B cell (primary cell): ENCODE results near the gene ZNF790. TPM values are rescaled to one million over a fixed set of nuclear protein-coding genes. Genes with fewer than 3 reads are reported as not detected.
A peak's percentile ranks its signal among the peaks of the same experiment; 100 is the strongest.

Experiments
- ATAC-seq: fragments of 200-7000 bp; cut with Tn5 transposase; one replicate; pipeline ENCODE4 v1.10.0; 2021; ENCODE audit warnings: low read depth, mild to moderate bottlenecking, moderate number of reproducible peaks, moderate library complexity
- CTCF ChIA-PET: fragments of 350-600 bp; sonication (Branson Sonifier 250); formaldehyde crosslinking; loops from one replicate; lab custom pipeline; 2021; ENCODE audit warnings: antibody characterized with exemption, inconsistent platforms; lab: Charles Lee
- POLR2A ChIA-PET: fragments of 350-600 bp; sonication (Branson Sonifier 250); formaldehyde crosslinking; loops from one replicate; lab custom pipeline; 2021; ENCODE audit warnings: antibody characterized with exemption; lab: Charles Lee
- DNase-seq: peaks from one replicate; pipeline ENCODE4 v3.0.0; 2013
- H2AFZ ChIP-seq: 2 replicates; pipeline ENCODE4 v1.6.1; 2012; ENCODE audit warnings: mild to moderate bottlenecking, low read depth, low read length; ENCODE audit not compliant: insufficient read depth, poor library complexity, severe bottlenecking
- H3K27ac ChIP-seq, 2 donors: 1 replicate in 1 of 2; 2 replicates in 1 of 2; pipeline ENCODE4 v1.5.1; 2012 to 2013; ENCODE audit warnings: low read length in 2 of 2, mild to moderate bottlenecking in 2 of 2, moderate library complexity in 1 of 2
- H3K27me3 ChIP-seq, 4 experiments: fragments of 200-600 bp in 1 of 4; sonication (generic) in 1 of 4; replicated peaks in 1 of 4; 1 replicate in 2 of 4; 2 replicates in 2 of 4; pipeline versions ENCODE4 v1.6.1 to v1.7.0; 2013 to 2016; ENCODE audit warnings: low read length in 3 of 4, mild to moderate bottlenecking in 2 of 4, mixed read lengths in 1 of 4, moderate library complexity in 1 of 4; ENCODE audit not compliant: insufficient read depth in 4 of 4, control insufficient read depth in 3 of 4; ENCODE audit errors: control extremely low read depth in 1 of 4
- H3K36me3 ChIP-seq, 2 experiments: replicated peaks in 1 of 2; 1 replicate in 1 of 2; 2 replicates in 1 of 2; pipeline versions ENCODE4 v1.6.1 to v1.7.1; 2013; ENCODE audit warnings: low read length in 1 of 2; ENCODE audit not compliant: insufficient read depth in 2 of 2, control insufficient read depth in 1 of 2; ENCODE audit errors: control extremely low read depth in 1 of 2, extremely low read depth in 1 of 2
- H3K4me1 ChIP-seq, 2 donors: fragments of 200-600 bp in 1 of 2; sonication (generic) in 1 of 2; 1 replicate in 1 of 2; 2 replicates in 1 of 2; pipeline versions ENCODE4 v1.5.1 to v1.6.1; 2013 to 2017; ENCODE audit warnings: low read length in 2 of 2; ENCODE audit not compliant: control insufficient read depth in 2 of 2, insufficient read depth in 2 of 2
- H3K4me2 ChIP-seq: replicated peaks from 2 replicates; pipeline ENCODE3; 2012; ENCODE audit warnings: mild to moderate bottlenecking, low read depth, low read length; ENCODE audit not compliant: poor library complexity, severe bottlenecking
- H3K4me3 ChIP-seq, 5 experiments: fragments of 200-600 bp in 1 of 5; sonication (generic) in 1 of 5; 1 replicate in 3 of 5; 2 replicates in 2 of 5; pipeline versions ENCODE4 v1.5.1 to v1.7.0; 2011 to 2016; ENCODE audit warnings: low read length in 4 of 5, mild to moderate bottlenecking in 4 of 5, low read depth in 2 of 5, control low read depth in 1 of 5, moderate library complexity in 1 of 5; ENCODE audit not compliant: insufficient read depth in 1 of 5; ENCODE audit errors: control extremely low read depth in 1 of 5, extremely low read depth in 1 of 5
- H3K79me2 ChIP-seq: fragments of 200-600 bp; sonication (generic); one replicate; pipeline ENCODE4 v1.6.0; 2016; ENCODE audit warnings: low read length; ENCODE audit not compliant: control insufficient read depth, insufficient read depth
- H3K9ac ChIP-seq: fragments of 200-600 bp; sonication (generic); 2 replicates; pipeline ENCODE4 v1.6.1; 2017; ENCODE audit warnings: mild to moderate bottlenecking, low read length, moderate library complexity
- H3K9me3 ChIP-seq, 3 donors: one replicate each; pipeline versions ENCODE4 v1.6.1 to v1.7.1; 2013; ENCODE audit warnings: low read length in 2 of 3; ENCODE audit not compliant: control insufficient read depth in 2 of 3, insufficient read depth in 1 of 3; ENCODE audit errors: control extremely low read depth in 1 of 3
- H4K20me1 ChIP-seq: 2 replicates; pipeline ENCODE4 v1.6.0; 2012; ENCODE audit warnings: mild to moderate bottlenecking, low read length; ENCODE audit not compliant: insufficient read depth, control insufficient read depth, poor library complexity, severe bottlenecking
- H3K27ac Mint-ChIP-seq: one replicate; pipeline ENCODE4 v1.8.0; 2021; ENCODE audit warnings: mixed read lengths
- H3K27me3 Mint-ChIP-seq: one replicate; pipeline ENCODE4 v1.8.0; 2021; ENCODE audit warnings: mixed read lengths
- H3K4me1 Mint-ChIP-seq: one replicate; pipeline ENCODE4 v1.8.0; 2021; ENCODE audit warnings: mixed read lengths
- H3K4me3 Mint-ChIP-seq: one replicate; pipeline ENCODE4 v1.8.0; 2021; ENCODE audit warnings: mixed read lengths
- H3K9me3 Mint-ChIP-seq: one replicate; pipeline ENCODE4 v1.8.0; 2022; ENCODE audit warnings: mixed read lengths; ENCODE audit not compliant: insufficient read depth
- EZH2 ChIP-seq: IDR thresholded peaks from 2 replicates; pipeline ENCODE4 v1.6.1; 2012; ENCODE audit warnings: borderline replicate concordance, low read depth, mild to moderate bottlenecking, moderate library complexity, low read length; ENCODE audit not compliant: insufficient read depth, poor library complexity, severe bottlenecking
- WGBS: methylation state at CpG from one replicate; pipeline ENCODE4 v1.1.5; 2013; ENCODE audit warnings: missing lambda C conversion rate; ENCODE audit not compliant: insufficient coverage; 5-methylcytosine and 5-hydroxymethylcytosine counted together
- intact Hi-C: fragments of 100-400 bp; cut with micrococcal nuclease; formaldehyde crosslinking; loops from one replicate; pipeline ENCODE4 v1.10.0; 2022
- polyA plus RNA-seq: library from polyadenylated mRNA; depleted of rRNA; stranded (reverse); fragments of >200 nt; gene quantifications from 2 replicates; pipeline ENCODE4 v1.2.3, GENCODE V29; 2012
- total RNA-seq, 2 donors: library from RNA; stranded (reverse); fragments of 120-200 nt in 1 of 2; gene quantifications; 1 replicate in 1 of 2; 2 replicates in 1 of 2; pipeline versions ENCODE4 v1.2.3 to v1.2.4, GENCODE V29; 2013 to 2022
- TF ChIP-seq, protein P1 (sequence below): fragments of 200-600 bp; IDR thresholded peaks from one replicate; pipeline ENCODE4 v1.8.0; 2022; ENCODE audit warnings: antibody characterized with exemption, mild to moderate bottlenecking

The ZNF790 gene
- total and polyA plus RNA-seq, 2 donors (not counting 1 experiment from before 2014, with no cell fraction given), result 1.1 to 14.8 TPM

- Histone ChIP-seq H3K27ac (peak within 1 kb of the TSS; percentile 74 to 84), H3K4me3 (peak within 1 kb of the TSS; percentile 92 to 100 (median 93)), H2AFZ (peak within 1 kb of the TSS; percentile 98), H3K79me2 (peaks cover 69% of the 10 kb centered on the region), H3K4me1 (peaks cover 16 to 20% of the 10 kb centered on the region in 2 donors), H3K9ac (peak within 1 kb of the TSS; percentile 88), H3K9me3 (peaks cover 2 to 16% (median 3%) of the 10 kb centered on the region in 3 donors), H3K36me3 (peaks cover 4 to 15% of the 10 kb centered on the region in 2 experiments), H4K20me1 (no peaks in the 10 kb centered on the region), H3K27me3 (no peaks in the 10 kb centered on the region), H3K4me2 (peak within 1 kb of the TSS; percentile 93)
- Mint-ChIP-seq H3K9me3 (peaks cover 6% of the 10 kb centered on the region), H3K4me3 (no peak within 1 kb of the TSS), H3K27me3 (no peaks in the 10 kb centered on the region), H3K27ac (no peak within 1 kb of the TSS), H3K4me1 (peaks cover 5% of the 10 kb centered on the region)
- CTCF ChIA-PET, result interaction anchor here (0.6 to 3.3 kb wide), 3 partner anchors 10 to 520 kb away, joined by 3 to 23 read pairs (median 3); partner anchors contain the start of genes ZNF527 and ZNF790
- peak; percentile 82 for ATAC-seq
- POLR2A ChIA-PET, result interaction anchor here (0.6 to 3.1 kb wide), 5 partner anchors 12 to 467 kb away, joined by 3 to 41 read pairs (median 3); partner anchors contain the start of genes ZNF382, ZNF790 and ZNF850
- DNase-seq, result peak; percentile 93
- WGBS, result under 1% methylated on average over 43 of the region's 43 CpGs
- TF ChIP-seq, protein P1, sequence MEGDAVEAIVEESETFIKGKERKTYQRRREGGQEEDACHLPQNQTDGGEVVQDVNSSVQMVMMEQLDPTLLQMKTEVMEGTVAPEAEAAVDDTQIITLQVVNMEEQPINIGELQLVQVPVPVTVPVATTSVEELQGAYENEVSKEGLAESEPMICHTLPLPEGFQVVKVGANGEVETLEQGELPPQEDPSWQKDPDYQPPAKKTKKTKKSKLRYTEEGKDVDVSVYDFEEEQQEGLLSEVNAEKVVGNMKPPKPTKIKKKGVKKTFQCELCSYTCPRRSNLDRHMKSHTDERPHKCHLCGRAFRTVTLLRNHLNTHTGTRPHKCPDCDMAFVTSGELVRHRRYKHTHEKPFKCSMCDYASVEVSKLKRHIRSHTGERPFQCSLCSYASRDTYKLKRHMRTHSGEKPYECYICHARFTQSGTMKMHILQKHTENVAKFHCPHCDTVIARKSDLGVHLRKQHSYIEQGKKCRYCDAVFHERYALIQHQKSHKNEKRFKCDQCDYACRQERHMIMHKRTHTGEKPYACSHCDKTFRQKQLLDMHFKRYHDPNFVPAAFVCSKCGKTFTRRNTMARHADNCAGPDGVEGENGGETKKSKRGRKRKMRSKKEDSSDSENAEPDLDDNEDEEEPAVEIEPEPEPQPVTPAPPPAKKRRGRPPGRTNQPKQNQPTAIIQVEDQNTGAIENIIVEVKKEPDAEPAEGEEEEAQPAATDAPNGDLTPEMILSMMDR, result no peak
- no peak for TF ChIP-seq EZH2
- intact Hi-C loops, result loop anchor here (1.0 to 2.0 kb wide), 14 partner anchors 12 to 744 kb away; partner anchors contain the start of genes ZFP14, ZFP82, ZNF260 and ZNF383
Measured at GRCh38 chr19:36850559-36851442, 12.6 kb upstream of the ZNF790 start, which contains the start of gene ZNF345. Gene ZNF345 (plus strand): TSS chr19:36850876. CDS start chr19:36876831, 25,955 bp downstream.
